Mucosa of stomach (tissue), 1 donor: ENCODE data around the gene TCERG1L.
"Not testable (repeated sequence)": the region's sequence is repeated elsewhere in the genome, so short reads cannot be mapped to it uniquely, and the experiment has no call there.

Source experiments
- H3K27me3 ChIP-seq: one replicate; pipeline ENCODE4 v1.7.0; 2013; ENCODE audit warnings: mild to moderate bottlenecking, low read length; ENCODE audit not compliant: control insufficient read depth, insufficient read depth
- H3K36me3 ChIP-seq: one replicate; pipeline ENCODE4 v1.7.0; 2013; ENCODE audit warnings: low read length; ENCODE audit not compliant: control insufficient read depth, insufficient read depth
- H3K4me1 ChIP-seq: one replicate; pipeline ENCODE4 v1.7.0; 2013; ENCODE audit warnings: mild to moderate bottlenecking, low read length; ENCODE audit not compliant: control insufficient read depth, insufficient read depth
- H3K4me3 ChIP-seq: one replicate; pipeline ENCODE4 v1.7.0; 2013; ENCODE audit warnings: low read length
- H3K9ac ChIP-seq: one replicate; pipeline ENCODE4 v1.7.0; 2013; ENCODE audit warnings: mild to moderate bottlenecking, low read length, moderate library complexity
- H3K9me3 ChIP-seq: one replicate; pipeline ENCODE4 v1.7.0; 2013; ENCODE audit warnings: mild to moderate bottlenecking, low read length, moderate library complexity; ENCODE audit not compliant: control insufficient read depth
- donor health status: Pancreatic carcinoma.

Gene TCERG1L

DNA sequence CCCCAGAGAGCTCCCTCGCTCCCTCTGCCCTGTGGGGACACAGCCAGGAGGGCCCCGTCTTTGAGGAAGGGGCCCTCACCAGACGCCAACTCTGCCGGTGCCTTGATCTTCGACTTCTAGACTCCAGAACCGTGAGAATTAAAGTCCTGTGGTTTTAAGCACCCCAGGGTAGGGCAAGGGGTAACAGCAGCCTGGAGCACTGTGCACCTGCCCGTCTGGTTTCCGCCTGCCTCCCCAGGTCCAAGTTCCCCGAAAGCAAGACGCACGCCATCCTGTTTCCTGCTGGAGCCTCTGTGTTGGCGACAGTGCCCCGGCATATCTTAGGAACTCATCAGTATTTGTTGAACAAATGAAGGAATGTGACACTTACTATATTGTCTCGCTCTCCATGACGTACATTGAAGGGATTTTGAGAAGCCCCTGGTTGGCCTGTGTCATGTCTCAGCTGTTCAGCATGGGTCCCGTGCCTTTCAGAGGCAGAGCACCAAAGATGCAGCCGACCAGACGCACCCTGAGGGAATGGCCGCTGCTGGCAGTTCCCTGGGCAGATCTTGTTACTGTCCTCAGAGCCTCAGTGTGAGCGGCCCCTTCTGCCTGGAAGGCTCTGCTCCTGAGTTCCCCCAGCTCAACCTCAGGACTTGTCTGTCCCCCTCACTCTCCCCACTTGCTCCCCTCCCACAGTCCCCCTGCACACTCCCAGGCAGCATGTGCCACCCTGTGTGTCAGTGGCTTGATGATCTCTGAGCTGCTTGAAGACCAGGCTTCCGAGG is 226.2 kb downstream of the TCERG1L start:
- peaks cover 3% of the 10 kb centered on the region for H3K27me3 ChIP-seq

DNA sequence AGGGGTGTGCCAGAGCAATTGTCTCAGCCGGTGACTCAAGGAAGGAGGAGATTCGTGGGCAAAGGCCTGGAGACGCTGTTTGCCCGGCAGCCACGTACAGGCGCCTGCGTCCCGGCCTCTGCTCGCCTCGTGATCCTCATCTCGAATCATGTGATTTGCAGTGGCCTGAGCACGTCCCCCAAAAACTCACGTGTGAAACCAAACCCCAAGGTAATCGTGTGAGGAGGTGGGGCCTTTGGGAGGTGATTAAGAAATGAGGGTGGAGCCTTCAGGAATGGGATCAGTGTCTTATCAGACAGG is 226.8 kb downstream of the TCERG1L start:
- Histone ChIP-seq H3K9ac (no peak overlapping the region), H3K36me3 (no peaks in the 10 kb centered on the region), H3K4me3 (no peak overlapping the region), H3K9me3 (no peaks in the 10 kb centered on the region), H3K4me1 (no peaks in the 10 kb centered on the region), H3K27me3 (peaks cover 3% of the 10 kb centered on the region)

More for the DNA sequence above, 226.2 kb downstream of the TCERG1L start:
- Histone ChIP-seq H3K36me3 (no peaks in the 10 kb centered on the region), H3K4me3 (no peak overlapping the region), H3K4me1 (no peaks in the 10 kb centered on the region), H3K9me3 (no peaks in the 10 kb centered on the region), H3K9ac (no peak overlapping the region)

DNA sequence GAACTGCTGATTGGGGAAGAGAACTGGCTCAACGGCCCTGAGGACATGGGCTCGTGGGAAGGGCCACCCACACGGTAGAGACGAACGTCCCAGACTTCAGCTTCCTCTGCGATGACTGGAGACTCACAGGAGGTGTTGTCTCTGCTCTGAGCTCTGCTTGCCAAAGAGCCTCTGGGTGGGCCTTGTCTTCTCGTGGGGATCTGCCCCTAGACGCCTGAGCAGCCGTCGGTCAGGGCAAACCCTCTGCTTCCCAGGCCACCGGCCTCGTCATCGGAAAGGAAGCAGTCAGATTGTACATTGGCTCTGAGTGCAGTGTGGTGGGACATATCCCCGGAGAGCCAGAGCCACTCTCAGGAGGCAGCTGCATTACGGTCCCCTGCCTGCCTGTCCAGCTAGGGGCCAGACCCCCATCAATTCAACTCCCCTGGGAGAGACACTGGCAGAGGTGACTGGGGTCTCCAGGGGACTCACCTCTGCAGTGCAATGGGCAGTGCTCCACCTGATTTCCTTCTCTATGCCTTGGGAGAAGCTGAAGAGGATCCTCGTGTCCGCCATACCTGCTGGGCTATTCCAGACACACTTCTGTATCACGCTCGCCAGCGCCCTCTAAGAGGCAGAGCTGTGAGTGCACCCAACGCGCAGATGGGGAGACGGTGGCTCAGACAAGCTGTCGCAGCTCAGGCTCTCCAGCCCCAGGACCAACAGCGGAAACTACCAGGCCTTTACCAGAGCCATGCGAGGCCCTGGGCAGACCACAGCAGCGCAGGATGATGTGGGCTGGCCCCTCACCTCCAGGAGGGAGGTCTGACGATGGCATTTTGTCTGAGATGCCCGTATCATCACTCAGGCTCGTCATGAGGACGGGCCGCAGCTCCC is 227.4 kb downstream of the TCERG1L start:
- H3K9me3 ChIP-seq, result no peaks in the 10 kb centered on the region
- no peak overlapping the region for H3K4me3 ChIP-seq

DNA sequence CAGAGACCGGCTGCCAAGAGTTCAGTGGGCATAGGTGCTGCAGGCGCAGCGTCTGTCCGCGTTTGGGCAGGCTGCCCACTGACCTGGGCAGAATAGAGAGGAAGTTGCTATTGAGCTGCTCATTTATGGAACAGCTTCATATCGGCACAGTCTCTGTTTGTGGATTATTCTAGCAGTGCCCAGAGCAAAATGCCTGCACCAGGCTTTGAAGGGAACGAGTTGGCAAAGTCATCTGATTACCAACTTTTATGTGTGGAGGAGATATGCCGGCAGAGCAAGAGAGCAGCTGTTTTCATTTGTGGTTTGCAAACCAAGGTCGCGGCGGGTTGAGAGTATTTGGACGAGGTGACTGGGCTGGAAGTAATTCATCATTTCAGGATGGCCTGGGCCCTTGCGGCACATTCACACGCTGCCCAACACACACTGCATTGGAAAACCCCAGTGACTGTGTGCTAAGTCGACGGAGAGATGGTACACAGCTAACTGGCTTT is 228.5 kb downstream of the TCERG1L start:
- H3K27me3 ChIP-seq, result peaks cover 3% of the 10 kb centered on the region

More for the DNA sequence above, 227.4 kb downstream of the TCERG1L start:
- Histone ChIP-seq H3K9ac (no peak overlapping the region), H3K36me3 (no peaks in the 10 kb centered on the region), H3K4me1 (no peaks in the 10 kb centered on the region), H3K27me3 (peaks cover 3% of the 10 kb centered on the region)

DNA sequence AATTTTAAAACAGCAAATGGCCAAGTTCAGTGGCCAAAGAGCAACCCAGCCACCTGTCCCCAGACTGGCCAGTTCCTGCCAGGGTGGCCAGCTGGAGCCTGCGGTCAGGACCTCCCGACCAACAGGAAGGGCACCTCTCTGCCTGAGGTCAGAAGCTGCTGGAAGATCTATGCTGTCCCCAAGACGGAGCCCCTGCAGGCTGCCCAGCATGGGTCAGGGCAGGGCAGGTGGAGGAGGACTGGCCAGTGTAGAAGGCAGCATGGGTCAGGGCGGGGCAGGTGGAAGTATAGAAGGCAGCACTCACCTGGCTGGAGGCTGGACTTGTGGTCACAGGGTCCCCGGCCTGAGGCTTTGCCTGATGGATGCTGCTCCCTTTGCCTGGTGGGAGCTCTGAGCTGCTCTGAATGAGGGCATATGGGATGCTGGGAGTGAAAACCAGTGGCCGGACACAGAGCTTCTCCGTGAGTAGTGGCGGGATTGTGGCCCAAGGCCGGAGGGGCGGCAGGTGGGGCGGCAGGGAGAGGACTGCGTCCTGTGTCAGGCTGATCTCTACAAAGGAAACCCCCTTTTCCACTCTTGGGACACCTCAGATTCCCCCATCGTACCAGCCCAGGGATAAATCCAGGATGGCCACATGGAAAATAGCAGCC is 229.2 kb downstream of the TCERG1L start:
- Histone ChIP-seq H3K4me1 (no peaks in the 10 kb centered on the region), H3K9ac (no peak overlapping the region), H3K4me3 (no peak overlapping the region), H3K27me3 (peaks cover 3% of the 10 kb centered on the region), H3K9me3 (no peaks in the 10 kb centered on the region), H3K36me3 (no peaks in the 10 kb centered on the region)

More for the DNA sequence above, 228.5 kb downstream of the TCERG1L start:
- Histone ChIP-seq H3K4me1 (no peaks in the 10 kb centered on the region), H3K4me3 (no peak overlapping the region), H3K36me3 (no peaks in the 10 kb centered on the region), H3K9me3 (no peaks in the 10 kb centered on the region), H3K9ac (no peak overlapping the region)

DNA sequence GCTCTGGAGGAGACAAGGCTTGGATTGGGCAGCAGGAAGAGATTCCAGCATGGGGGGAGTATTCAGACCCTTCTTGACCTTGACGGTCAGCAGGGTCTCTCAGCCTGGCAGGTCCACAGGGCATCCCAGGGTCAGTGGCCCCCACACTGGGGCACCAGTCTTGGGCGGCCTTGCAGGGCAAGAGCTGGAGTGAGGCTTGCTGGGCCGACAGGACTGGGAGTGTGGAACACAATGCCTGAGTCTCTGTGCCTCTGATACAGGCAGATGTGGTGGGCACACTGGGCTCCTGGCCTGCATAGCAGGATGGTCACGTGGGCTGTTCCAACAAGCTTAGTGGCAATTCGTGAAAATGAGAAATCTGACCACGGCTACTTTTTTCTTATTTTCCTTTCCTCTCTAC is 229.7 kb downstream of the TCERG1L start:
- H3K9ac ChIP-seq, result no peak overlapping the region
- H3K4me3 ChIP-seq, result no peak overlapping the region
- H3K36me3 ChIP-seq, result no peaks in the 10 kb centered on the region
- H3K4me1 ChIP-seq, result no peaks in the 10 kb centered on the region
- no peaks in the 10 kb centered on the region for H3K9me3 ChIP-seq
- peaks cover 3% of the 10 kb centered on the region for H3K27me3 ChIP-seq

DNA sequence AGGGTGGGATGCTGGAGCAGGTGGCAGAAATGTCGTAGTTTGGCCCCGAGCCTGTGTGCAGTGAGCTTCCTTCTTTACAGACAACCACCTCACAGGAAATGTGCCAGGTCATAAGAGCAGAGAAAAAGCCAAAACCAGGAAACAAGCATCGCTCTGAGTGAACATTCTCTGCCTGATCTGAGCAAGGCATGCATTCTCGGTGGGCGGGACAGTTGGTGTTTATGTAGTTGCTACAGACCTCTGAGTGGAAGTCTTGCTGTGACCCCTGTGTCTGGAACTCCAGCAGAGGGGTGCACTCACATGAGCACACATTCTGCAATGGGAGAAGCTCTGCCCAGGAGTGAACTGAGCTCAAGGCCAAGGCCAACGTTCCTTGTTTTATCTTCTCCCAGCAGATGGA is 230.1 kb downstream of the TCERG1L start:
- peaks cover 3% of the 10 kb centered on the region for H3K27me3 ChIP-seq
- no peaks in the 10 kb centered on the region for H3K4me1 ChIP-seq
- no peak overlapping the region for H3K4me3 ChIP-seq
- no peak overlapping the region for H3K9ac ChIP-seq
- no peaks in the 10 kb centered on the region for H3K36me3 ChIP-seq
- H3K9me3 ChIP-seq, result no peaks in the 10 kb centered on the region

DNA sequence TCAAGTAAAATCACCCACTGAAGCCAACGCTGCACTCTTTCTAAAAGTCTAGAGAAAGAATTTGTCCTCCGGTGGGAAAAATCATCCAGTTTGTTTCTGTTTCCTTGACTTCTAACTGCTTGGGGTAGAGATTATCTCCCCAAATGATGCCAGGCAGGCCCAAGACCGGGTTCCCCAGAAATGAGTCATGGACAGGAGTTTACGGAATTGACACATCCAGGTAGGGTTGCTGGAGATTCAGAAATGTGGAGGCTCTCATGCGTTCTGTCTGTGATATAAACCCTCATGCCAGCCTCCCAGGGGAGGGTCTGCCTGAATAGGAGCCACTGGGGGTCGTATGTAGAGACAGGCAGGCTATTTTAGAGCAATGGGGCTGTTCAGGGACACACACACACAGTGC is 230.9 kb downstream of the TCERG1L start:
- no peaks in the 10 kb centered on the region for H3K36me3 ChIP-seq
- no peak overlapping the region for H3K9ac ChIP-seq
- no peak overlapping the region for H3K4me3 ChIP-seq
- H3K27me3 ChIP-seq, result peaks cover 3% of the 10 kb centered on the region
- no peaks in the 10 kb centered on the region for H3K9me3 ChIP-seq
- H3K4me1 ChIP-seq, result no peaks in the 10 kb centered on the region

DNA sequence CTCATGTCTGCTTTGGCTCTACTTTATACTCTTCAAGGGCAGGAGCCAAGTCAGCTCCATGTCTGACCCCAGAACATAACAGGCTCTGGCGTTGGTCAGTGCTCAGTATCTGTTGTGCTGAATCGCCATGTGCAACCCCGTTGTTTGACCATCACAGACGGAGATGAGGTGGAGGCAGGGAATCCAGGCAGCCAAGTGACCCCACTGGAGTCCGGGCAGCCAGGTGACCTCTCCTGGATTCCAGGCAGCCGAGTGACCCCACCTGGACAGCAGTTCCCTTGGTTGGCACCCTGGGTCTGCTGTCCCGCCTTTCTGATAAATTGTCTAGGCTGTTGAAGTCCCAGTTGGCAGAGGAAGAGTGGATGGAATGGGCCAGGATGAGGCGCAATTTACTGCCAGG is 232.2 kb downstream of the TCERG1L start:
- no peak overlapping the region for H3K4me3 ChIP-seq
- H3K36me3 ChIP-seq, result no peaks in the 10 kb centered on the region
- H3K9ac ChIP-seq, result no peak overlapping the region
- H3K9me3 ChIP-seq, result no peaks in the 10 kb centered on the region
- no peaks in the 10 kb centered on the region for H3K4me1 ChIP-seq
- peaks cover 3% of the 10 kb centered on the region for H3K27me3 ChIP-seq

DNA sequence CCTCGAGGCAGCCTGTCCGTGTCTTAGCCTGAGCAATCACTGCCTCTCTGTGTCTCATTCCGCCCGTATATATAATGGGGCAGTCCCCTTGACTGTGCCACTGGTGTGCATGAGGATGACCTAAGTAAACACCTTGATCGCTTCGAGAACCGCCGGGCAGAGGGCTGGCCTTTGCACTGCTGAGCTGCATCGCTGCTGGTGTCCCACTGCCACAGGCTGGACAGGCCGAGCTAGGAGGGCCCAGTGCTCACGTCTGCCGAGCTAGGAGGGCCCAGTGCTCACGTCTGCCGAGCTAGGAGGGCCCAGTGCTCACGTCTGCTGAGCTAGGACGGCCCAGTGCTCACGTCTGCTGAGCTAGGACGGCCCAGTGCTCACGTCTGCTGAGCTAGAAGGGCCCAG is 232.6 kb downstream of the TCERG1L start:
- not testable (repeated sequence) for H3K4me3 ChIP-seq, H3K4me1 ChIP-seq, H3K9ac ChIP-seq, H3K36me3 ChIP-seq, H3K27me3 ChIP-seq, H3K9me3 ChIP-seq

DNA sequence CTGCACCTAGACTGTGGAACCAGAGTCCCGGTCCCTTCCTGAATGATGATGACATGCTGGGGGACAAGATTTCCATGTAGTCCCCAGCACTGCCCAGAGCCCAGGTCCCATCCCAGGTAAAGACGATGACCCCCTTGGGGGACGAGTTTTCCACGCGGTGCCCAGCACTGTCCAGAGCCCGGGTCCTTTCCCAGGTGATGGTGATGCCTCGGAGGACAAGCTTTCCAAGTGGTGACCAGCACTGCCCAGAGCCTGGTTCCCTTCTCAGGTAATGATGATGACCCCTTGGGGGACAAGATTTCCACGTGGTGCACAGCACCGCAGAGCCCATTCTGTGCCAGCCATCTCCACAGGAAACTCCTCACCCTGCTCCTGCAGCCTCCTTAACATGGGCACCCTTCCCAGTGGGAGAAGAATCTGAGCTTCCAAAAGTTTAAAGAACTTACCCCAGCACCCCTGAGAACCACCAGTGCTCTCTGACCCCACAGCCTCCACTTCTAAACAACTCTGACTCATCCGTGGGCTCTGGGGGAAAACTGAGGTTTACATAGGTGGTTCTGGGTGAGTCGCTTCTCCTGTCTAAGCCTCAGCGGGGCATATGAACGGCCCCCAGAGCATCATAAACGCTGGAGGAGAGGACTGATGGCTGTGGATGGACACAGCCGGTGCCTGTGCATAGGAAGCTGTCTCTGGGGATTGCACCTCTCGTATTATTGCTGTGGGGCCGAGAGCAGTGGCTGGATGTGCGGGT is 233.2 kb downstream of the TCERG1L start:
- Histone ChIP-seq H3K4me3 (no peak overlapping the region), H3K9me3 (no peaks in the 10 kb centered on the region), H3K4me1 (no peaks in the 10 kb centered on the region), H3K36me3 (no peaks in the 10 kb centered on the region), H3K9ac (no peak overlapping the region), H3K27me3 (no peaks in the 10 kb centered on the region)
